ENCODE results near the gene FEM1A. TPM values are rescaled to one million over a fixed set of nuclear protein-coding genes. Genes with fewer than 3 reads are reported as not detected.

FEM1A gene
- total and polyA plus RNA-seq, 10 of the 15 experiments (the other 5 are each of a cell fraction or from before 2014, with no cell fraction given): 0.27 to 17.4 (median 3.8) TPM

- TF ChIP-seq HSF1 (IDR thresholded peaks at IDR 0.05; ENCODE audit: low read depth, low read length): no peak
- TF ChIP-seq ATF3 (IDR thresholded peaks at IDR 0.05; ENCODE audit: borderline replicate concordance, extremely low read depth, low read depth, low read length): no peak
- no peak for TF ChIP-seq RELB (IDR thresholded peaks at IDR 0.05; ENCODE audit: low read depth)
- no peak for TF ChIP-seq POLR2A (IDR thresholded peaks at IDR 0.05; ENCODE audit: low read depth, low read length)
- no peak for TF ChIP-seq ZSCAN29 (IDR thresholded peaks at IDR 0.05)
- TF ChIP-seq MTA2 (IDR thresholded peaks at IDR 0.05; ENCODE audit: low read depth): 0 out of 2 replicates have a peak, but pooled peaks have one; percentile 31
- TF ChIP-seq NFXL1 (IDR thresholded peaks at IDR 0.05; ENCODE audit: borderline replicate concordance): no peak
- no peak for TF ChIP-seq REST (IDR thresholded peaks at IDR 0.05; ENCODE audit: low read depth, low read length)
- no peak for TF ChIP-seq PAX5 (IDR thresholded peaks at IDR 0.05; ENCODE audit: borderline replicate concordance, low read depth, low read length)
- 0 out of 2 replicates have a peak, but pooled peaks have one; percentile 53 for TF ChIP-seq LARP7 (IDR thresholded peaks at IDR 0.05)
- TF ChIP-seq ZNF384 (IDR thresholded peaks at IDR 0.05; ENCODE audit: borderline replicate concordance, low read depth, low read length): no peak
- TF ChIP-seq YY1 (IDR thresholded peaks at IDR 0.05; ENCODE audit: low read depth, low read length): peak; percentile 83
- no peak for TF ChIP-seq NR2C2 (IDR thresholded peaks at IDR 0.05; ENCODE audit: borderline replicate concordance, control insufficient read depth, insufficient read length, low read depth)
- TF ChIP-seq RUNX3 (IDR thresholded peaks at IDR 0.05; ENCODE audit: low read length): no peak
- no peak for TF ChIP-seq ELK1 (IDR thresholded peaks at IDR 0.05; ENCODE audit: low read depth, low read length)
- 0 out of 3 replicates have a peak, but pooled peaks have one; percentile 28 for TF ChIP-seq POU2F2 (IDR thresholded peaks at IDR 0.05; ENCODE audit: borderline replicate concordance, low read depth, low read length)
- TF ChIP-seq SREBF2 (IDR thresholded peaks at IDR 0.05; ENCODE audit: low read length): no peak
- TF ChIP-seq TBL1XR1 (IDR thresholded peaks at IDR 0.05; ENCODE audit: low read depth, low read length): no peak
- no peak for TF ChIP-seq RBBP5 (conservative IDR thresholded peaks at IDR 0.05)
Observed at GRCh38 chr19:4811328-4812131, 20.0 kb downstream of the FEM1A start (continued).

All from GM12878 (cell line).